ENCODE measurements around the gene OR52B6.
"Not testable (repeated sequence)": the region's sequence is repeated elsewhere in the genome, so short reads cannot be mapped to it uniquely, and the experiment has no call there.

The OR52B6 gene, protein sequence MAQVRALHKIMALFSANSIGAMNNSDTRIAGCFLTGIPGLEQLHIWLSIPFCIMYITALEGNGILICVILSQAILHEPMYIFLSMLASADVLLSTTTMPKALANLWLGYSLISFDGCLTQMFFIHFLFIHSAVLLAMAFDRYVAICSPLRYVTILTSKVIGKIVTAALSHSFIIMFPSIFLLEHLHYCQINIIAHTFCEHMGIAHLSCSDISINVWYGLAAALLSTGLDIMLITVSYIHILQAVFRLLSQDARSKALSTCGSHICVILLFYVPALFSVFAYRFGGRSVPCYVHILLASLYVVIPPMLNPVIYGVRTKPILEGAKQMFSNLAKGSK

GRCh38 chr11:5580577-5580976 lies at the start of gene OR52B6:
Gene OR52B6 (plus strand): TSS chr11:5580877. CDS start chr11:5580877, 0 bp downstream.
- DNase-seq = no peak

GRCh38 chr11:5531053-5531831 lies 49.4 kb upstream of the OR52B6 start:
- DNase-seq = no peak

GRCh38 chr11:5534046-5534445 lies 46.6 kb upstream of the OR52B6 start:
- DNase-seq = no peak

DNA sequence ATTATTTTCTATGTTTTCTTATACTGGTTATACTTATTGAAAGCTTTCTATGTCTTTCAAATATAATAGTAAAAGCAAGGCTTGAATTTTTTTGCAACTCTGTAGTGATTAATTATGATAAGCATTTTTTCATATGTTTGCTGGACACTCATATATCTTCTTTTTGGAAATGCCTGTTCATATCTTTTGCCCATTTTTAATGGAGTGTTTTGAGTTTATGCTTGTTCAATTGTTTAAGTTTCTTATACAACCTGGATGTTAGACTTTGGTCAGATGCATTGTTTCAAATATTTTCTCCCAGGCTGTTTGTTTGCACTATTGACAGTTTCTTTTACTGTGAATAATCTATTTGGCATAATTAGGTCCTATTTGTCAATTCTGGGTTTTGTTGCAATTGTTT lies 44.2 kb upstream of the OR52B6 start:
- DNase-seq = no peak

DNA sequence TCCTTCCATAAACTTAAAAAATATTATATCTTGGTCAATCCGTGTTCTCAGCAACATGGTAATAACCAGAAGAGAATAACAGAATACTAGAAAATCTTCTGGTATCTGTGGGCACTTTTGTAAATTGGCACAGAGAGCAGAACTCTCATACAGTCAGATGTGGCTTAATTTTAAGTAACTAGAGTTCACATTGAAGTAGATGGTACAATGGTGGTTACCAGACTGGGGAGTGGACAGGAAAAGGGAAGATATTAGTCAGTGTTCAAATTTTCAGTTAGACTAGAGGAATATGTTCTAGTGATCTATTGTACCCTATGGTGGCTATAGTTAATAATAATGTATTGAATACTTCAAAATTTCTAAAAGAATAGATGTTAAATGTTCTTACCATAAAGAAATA lies 39.2 kb upstream of the OR52B6 start:
- no peak for DNase-seq

GRCh38 chr11:5546457-5546856 lies 34.2 kb upstream of the OR52B6 start:
- DNase-seq = no peak

- no peak for DNase-seq
Measured at GRCh38 chr11:5547982-5548381, 32.7 kb upstream of the OR52B6 start.

DNA sequence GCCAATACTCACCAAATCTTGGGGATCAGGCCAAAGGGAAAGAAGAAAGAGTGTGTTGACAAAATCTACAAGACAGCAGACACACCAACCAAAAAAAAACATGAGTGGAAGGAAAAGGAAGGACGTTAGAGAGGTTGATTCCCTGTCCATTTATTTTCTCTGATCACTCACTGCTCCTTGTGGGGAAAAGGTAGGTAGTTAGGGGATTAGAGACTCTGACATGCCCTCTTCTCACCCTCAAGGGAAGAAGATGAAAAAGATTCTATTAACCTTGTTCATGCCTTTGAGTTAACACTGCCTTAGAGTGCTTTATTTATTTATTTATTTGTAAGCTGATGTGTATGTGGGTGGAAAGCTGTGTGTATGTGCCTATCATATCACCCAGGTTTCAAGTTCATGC lies 32.2 kb upstream of the OR52B6 start, which contains the start of gene OR52H1:
Gene OR52H1 (minus strand): TSS at position 101 of the 400 bp plus-strand sequence. CDS start 3,035 bp downstream, outside the sequence.
- DNase-seq = no peak

DNA sequence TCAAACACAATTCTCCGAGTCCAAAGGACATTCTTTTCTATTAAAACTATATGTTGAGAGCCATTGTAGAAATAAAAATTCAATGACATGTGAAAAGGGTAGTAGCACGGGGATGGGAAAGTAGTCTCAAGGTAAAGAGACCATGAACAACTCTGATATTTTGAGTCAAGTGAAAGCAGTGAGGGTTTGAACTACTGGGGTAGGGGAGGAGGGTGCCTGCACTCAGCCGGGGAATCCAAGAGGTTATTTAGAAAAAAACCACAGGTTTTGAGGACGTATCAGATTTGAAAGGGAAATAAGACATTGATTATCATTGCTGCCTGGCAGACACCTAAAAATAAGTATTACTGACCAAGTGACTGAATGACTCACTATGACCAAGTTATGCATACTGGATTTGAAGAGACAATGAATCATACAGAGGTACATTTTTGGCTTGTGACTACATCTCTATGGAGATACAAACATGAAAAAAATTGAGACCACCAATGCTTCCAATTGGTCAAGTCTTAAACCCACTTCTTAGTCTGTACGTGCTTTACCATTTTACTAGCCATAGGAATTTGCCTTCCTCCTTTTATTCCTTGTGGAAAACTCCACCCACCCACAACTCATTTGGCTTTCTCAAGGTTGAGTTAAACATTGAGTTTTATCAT lies 30.1 kb upstream of the OR52B6 start:
- no peak for DNase-seq

DNA sequence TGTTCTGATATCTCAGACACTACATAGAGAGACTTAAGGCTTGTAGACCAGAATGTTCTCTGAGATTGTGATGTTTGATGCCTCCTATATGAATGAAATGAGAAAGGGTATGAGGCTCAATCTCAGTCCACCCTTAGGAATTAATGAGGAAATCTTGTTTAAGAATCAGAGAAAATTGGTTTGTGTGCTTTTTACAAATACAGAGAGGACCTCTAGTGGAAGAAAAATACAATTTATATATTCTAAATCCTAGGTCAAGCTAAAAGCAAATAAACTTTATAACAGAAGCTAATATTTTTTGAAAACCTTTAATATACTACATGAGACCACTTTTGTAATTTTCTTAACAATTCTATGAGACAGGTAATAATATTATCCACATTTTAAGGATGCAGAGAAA lies 27.3 kb upstream of the OR52B6 start:
- no peak for DNase-seq

DNA sequence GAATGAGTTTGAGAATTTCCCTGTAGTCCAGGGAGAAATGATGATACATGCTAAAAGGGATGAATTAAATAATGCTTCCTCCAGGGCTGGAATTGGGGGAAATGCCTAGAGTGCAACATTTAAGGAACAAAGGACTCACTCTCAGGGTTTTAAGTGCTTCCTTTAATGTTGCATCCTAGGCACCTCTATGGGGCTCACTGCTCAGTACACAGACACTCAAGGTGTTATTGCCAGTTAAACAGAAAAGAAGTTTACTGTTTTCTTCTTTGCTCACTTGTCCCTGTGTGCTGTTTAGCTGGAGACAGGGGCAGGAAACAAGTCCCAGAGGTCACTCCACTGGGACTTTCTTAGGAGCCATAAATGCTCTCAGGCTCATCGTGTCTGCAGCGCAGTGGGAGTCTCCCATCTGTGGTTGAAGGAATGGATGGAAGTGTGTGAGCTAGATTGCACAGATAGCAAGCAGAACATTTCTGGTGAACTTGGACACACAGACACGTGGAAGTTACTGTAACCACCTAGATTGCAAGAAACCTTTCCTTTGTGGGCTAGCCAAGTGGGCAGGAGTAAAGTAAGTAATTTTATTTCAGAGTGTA lies 24.0 kb upstream of the OR52B6 start:
- DNase-seq = no peak

DNA sequence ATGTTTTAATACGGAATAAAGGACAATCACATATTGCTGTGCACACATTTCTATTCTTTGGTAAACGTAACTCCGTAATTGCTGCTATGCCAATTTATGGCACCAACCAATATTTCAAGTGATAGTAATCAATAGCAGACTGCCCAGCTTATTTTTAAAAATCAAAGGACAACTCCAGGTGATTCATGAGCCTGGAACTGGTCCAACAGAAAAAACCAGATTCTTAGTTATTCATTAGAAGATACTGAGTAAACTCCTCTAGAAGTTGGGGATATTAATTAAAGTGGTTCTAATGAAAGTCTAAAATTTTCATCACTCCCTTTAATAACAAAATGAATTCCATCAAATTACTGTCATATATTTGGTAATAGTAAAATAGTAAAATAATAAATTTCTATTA lies 22.9 kb upstream of the OR52B6 start:
- no peak for DNase-seq

GRCh38 chr11:5564259-5565019 lies 16.2 kb upstream of the OR52B6 start:
- DNase-seq = no peak

DNA sequence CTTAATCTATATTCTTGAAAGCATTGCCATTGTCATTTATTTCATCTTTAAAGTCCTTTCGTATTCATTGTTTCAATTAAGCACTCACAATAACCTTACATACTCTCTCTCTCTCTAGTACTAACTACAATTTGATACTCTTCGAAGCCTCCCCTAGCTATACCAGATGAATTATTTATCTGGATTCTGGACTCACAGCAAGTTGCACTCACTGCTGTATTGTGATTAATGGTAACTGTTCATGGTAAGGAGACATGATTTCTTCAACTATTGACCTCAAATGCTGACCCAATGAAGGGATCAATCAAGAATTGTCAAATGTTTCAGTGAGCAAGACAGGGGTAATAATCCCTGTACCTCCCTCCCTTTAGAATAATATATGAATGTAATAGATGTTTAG lies 6.0 kb upstream of the OR52B6 start:
- no peak for DNase-seq

DNA sequence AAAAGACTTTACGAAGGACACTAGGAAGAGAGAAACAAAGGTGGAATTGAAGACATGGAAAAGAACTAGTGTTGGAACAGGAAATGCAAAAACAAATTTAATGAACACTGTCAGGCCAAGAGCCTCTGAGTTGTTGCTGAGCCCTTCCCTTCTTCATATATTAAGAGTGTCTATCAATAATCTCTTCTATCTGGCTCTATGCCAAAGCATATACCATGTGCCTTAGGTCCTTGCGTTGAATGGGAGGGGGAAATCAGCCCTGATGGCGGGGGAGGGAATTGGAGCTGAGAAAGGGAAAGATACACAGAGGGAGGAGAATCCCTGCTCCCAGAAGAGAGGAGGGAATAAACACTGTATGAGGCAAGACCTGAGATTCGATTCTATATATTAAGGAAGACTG lies 5.5 kb upstream of the OR52B6 start:
- DNase-seq = no peak

GRCh38 chr11:5577101-5577500 lies 3.6 kb upstream of the OR52B6 start:
- no peak for DNase-seq

GRCh38 chr11:5581014-5581413 lies 337 bp downstream of the OR52B6 start:
- DNase-seq = no peak

DNA sequence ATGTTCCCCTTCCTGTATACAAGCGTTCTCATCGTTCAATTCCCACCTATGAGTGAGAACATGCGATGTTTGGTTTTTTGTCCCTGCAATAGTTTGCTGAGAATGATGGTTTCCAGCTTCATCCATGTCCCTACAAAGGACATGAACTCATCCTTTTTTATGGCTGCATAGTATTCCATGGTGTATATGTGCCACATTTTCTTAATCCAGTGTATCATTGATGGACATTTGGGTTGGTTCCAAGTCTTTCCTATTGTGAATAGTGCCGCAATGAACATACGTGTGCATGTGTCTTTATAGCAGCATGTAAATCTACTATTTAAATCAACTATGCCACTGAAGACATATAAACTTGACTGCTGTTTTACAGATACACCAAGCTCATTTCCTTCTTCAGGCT lies 3.8 kb downstream of the OR52B6 start:
- not testable (repeated sequence) for DNase-seq

DNA sequence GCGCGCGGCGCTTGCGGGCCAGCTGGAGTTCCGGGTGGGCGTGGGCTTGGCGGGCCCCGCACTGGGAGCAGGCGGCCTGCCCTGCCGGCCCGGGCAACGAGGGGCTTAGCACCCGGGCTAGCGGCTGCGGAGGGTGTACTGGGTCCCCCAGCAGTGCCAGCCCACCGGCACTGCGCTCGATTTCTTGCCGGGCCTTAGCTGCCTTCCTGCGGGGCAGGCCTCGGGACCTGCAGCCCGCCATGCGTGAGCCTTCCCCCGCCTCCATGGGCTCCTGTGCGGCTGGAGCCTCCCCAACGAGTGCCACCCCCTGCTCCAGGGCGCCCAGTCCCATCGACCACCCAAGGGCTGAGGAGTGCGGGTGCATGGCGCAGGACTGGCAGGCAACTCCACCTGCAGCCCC lies 9.2 kb downstream of the OR52B6 start:
- DNase-seq = not testable (repeated sequence)

GRCh38 chr11:5591613-5592012 lies 10.9 kb downstream of the OR52B6 start:
- no peak for DNase-seq

- no peak for DNase-seq
Measured at GRCh38 chr11:5592615-5593014, 11.9 kb downstream of the OR52B6 start.

DNA sequence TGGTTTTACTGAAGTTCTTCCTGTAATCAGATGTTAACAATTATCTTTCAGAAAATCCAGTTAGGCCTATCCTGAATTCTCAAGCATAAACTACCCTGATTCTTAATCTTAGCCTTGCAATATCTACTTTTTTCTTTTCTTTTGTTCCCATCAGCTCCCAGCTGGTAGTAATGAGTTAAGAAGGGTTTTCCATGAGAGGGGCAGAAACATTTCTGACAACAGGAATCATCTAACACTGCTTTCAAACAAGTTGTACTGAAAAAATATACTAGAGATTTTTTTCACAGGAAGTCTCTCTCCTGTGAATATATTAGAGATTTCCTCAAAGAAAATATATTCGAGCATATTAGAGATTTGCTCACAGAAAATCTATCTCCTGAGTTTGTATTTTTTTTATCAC lies 12.5 kb downstream of the OR52B6 start:
- no peak for DNase-seq

Measured in DMS153 (cell line).